Epithelial cell of esophagus (primary cell): ENCODE data around the gene MBTD1.

Experiments
- DNase-seq: peaks from one replicate; pipeline ENCODE4 v3.0.0; 2010; ENCODE audit warnings: low read depth
- H3K4me3 ChIP-seq: 2 replicates; pipeline ENCODE4 v1.5.1; 2011; ENCODE audit warnings: mild to moderate bottlenecking, low read length, control low read depth
- CTCF ChIP-seq: IDR thresholded peaks from 2 replicates; pipeline ENCODE4 v1.5.1; 2011; ENCODE audit warnings: low read depth, mild to moderate bottlenecking, low read length, control low read depth, inconsistent platforms; ENCODE audit not compliant: insufficient read depth; ENCODE audit errors: missing control alignments

The MBTD1 gene

DNA sequence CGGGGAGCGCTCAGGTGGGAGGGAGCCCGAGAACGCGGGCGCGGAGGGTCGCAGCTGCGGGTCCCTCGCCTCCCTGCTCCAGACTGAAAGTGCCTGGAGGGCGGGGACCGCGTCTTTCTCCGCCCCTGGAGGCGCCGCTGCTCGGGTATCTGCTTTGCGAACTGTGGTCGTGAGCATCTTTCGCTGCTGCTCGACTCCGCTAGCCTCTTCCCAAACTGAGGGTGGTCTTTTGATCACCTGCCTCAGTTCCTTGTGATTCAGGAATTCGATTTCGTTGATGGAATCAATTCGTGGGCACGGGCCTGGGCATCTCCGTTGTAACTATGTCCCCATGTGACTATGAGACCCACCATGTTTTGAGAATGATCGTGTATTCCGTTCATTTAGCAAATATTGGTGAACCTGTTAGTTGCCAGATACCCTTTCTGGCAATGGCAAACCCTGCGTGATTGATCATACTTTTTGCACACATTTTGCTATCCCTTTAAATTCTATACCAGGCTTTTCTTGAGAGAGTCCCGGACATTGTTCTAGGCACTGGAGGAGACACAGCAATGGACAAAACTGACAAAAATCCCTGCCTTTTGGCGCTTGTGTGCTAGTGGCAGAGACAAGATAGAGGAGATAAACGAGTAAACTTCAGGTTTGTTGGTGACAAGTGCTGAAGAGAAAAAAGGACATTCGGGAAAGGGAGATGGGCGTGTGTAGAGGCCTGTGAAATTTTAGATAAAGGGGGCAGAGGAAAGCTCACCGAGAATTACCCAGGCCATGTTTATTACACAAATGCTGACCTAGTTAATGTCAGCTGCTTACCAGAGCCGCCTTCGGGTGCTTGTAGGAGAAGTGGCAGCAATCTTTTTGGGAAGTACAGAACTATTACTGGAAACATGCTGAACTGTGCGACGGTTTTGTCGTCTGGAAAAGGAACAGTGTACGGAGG is 1.4 kb upstream of the MBTD1 start:
- TF ChIP-seq CTCF, result no peak

DNA sequence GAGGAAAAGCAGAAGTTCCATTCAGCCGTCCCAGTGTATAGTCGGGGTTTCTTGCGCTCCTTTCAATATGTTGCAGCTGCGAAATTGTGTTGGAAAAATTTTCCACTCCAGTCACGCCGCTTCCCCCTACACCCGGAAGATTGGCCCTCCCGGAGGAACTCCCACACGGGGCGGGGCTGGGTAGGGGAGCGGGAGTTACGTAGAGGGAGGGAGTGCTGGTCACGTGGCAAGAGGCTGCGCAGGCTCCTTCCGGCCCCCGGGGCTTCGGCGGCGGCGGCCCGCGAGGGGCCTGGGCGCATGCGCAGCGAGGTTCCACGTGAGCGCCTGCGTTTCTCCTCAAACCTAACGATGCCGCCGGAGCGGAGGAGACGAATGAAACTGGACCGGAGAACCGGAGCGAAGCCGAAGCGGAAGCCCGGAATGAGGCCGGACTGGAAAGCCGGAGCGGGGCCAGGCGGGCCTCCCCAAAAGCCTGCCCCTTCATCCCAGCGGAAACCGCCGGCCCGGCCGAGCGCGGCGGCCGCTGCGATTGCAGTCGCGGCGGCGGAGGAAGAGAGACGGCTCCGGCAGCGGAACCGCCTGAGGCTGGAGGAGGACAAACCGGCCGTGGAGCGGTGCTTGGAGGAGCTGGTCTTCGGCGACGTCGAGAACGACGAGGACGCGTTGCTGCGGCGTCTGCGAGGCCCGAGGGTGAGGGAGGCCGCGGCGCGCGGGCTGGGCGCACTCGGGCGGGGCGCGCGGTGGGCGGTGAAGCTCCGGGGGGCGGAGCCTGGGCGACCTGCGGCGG is 581 bp upstream of the MBTD1 start, which contains the start of gene UTP18:
Gene UTP18, plus strand, starts transcription at position 310 of the 787 bp plus-strand sequence. Its CDS starts 39 bp downstream, at position 349.
- H3K4me3 ChIP-seq, result peak within 1 kb of the TSS; percentile 78
- TF ChIP-seq CTCF, result no peak
- peak; percentile 98 for DNase-seq

More for the DNA sequence above, 1.4 kb upstream of the MBTD1 start:
- no peak for DNase-seq
- peak overlapping the region; percentile 78 for H3K4me3 ChIP-seq

GRCh38 chr17:51258756-51259563 is 889 bp downstream of the MBTD1 start:
- no peak for DNase-seq
- peak overlapping the region; percentile 78 for H3K4me3 ChIP-seq
- no peak for TF ChIP-seq CTCF

DNA sequence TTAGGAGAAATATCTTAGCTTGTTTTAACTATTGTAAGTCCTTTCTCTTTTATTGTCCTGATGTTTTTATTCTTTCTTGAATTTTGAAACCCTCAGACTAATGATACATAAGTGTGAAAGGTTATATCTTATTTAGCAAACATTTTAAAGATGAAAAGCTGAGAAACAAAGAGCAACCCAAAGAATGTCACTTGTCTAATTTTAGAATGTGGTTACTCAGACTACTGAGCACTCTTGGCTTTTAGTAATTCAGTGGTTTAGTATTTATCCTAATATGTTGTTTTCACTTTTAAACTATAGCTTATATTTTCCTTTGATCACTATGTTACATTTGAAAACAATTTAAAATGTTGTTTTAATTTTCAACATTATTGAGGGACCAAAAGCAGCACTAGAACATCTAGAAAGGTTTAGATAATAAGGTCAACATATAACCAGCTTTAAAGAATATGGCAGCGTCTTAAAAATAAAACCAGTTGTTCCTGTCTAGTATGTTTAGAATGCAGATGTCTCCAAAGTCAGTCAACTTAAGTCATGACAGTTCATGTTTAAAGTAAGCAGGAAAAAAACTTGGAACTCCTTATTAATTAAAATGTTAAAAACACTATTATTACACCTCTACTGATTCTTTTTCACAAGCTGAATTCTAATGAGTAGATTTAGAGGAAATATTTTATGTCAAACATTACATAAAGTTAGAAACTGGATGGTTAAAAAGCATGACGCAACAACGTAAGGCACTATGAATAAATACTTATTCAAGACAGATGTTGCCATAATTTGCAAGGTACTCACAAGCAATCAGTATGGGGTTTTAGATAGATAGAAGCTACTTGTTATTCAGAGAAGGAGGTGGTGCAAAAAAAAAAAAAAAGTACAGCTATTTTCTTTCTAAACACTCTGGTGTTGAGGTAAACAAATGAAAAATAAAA is 2.4 kb downstream of the MBTD1 start:
- peak overlapping the region; percentile 25 for H3K4me3 ChIP-seq
- no peak for TF ChIP-seq CTCF
- peak; percentile 47 for DNase-seq

- no peak for TF ChIP-seq CTCF
- no peak for DNase-seq
- no peak overlapping the region for H3K4me3 ChIP-seq
Observed at GRCh38 chr17:51256101-51256500, 3.7 kb downstream of the MBTD1 start.
